Transverse colon (tissue), 4 donors: ENCODE measurements around the gene DHRS12.

ENCODE experiments used
- CTCF ChIP-seq, 5 experiments: fragments of 200-600 bp in 3 of 5; fragments of 450-650 bp in 2 of 5; sonication (generic) in 3 of 5; IDR thresholded peaks; 1 replicate in 2 of 5; 2 replicates in 3 of 5; pipeline ENCODE4 v1.5.1; 2016 to 2017; ENCODE audit warnings: antibody characterized with exemption in 5 of 5, inconsistent platforms in 3 of 5, mild to moderate bottlenecking in 2 of 5, moderate library complexity in 1 of 5
- EP300 ChIP-seq: sonication (generic); formaldehyde crosslinking; IDR thresholded peaks from one replicate; pipeline ENCODE4 v1.6.1; 2017; ENCODE audit warnings: antibody characterized with exemption, low read depth
- POLR2AphosphoS5 ChIP-seq, 3 donors: sonication (generic); formaldehyde crosslinking; IDR thresholded peaks; one replicate each; pipeline ENCODE4 v1.6.1; 2016; ENCODE audit warnings: antibody characterized with exemption in 3 of 3

- TF ChIP-seq CTCF (IDR thresholded peaks at IDR 0.05) = no peak
- TF ChIP-seq EP300 = no peak
- TF ChIP-seq POLR2AphosphoS5 (IDR thresholded peaks at IDR 0.05) = no peak
These were observed 44.7 kb downstream of the DHRS12 start for GRCh38 chr13:51759240-51759639.
